ENCODE data around the gene ACSM4. TPM values are rescaled to one million over a fixed set of nuclear protein-coding genes. Genes with fewer than 3 reads are reported as not detected.

The ACSM4 gene
- total RNA-seq, 2 donors from 2014 or later, result not detected

- no peaks in the 10 kb centered on the region for H3K9me3 ChIP-seq
- H3K4me1 ChIP-seq (ENCODE audit: control insufficient read depth in 1 of 2, low read depth in 2 of 2), result no peaks in the 10 kb centered on the region
- no peaks in the 10 kb centered on the region for H3K36me3 ChIP-seq
- H3K27ac ChIP-seq, result no peak overlapping the region
- no peak for DNase-seq (ENCODE audit: low spot score)
- no peak for TF ChIP-seq CTCF (IDR thresholded peaks at IDR 0.05)
- ATAC-seq (ENCODE audit: insufficient number of reproducible peaks, low FRiP score, low read depth), result no peak
- no peaks in the 10 kb centered on the region for H3K27me3 ChIP-seq (replicated peaks; ENCODE audit: insufficient read depth)
- H3K4me3 ChIP-seq, result no peak overlapping the region
Observed at GRCh38 chr12:7293670-7294069, 10.2 kb upstream of the ACSM4 start.

GRCh38 chr12:7295529-7295928 is 8.3 kb upstream of the ACSM4 start:
- Histone ChIP-seq H3K27ac (no peak overlapping the region), H3K36me3 (no peaks in the 10 kb centered on the region), H3K4me3 (no peak overlapping the region), H3K4me1 (ENCODE audit: control insufficient read depth in 1 of 2, low read depth in 2 of 2) (no peaks in the 10 kb centered on the region), H3K27me3 (replicated peaks; ENCODE audit: insufficient read depth) (no peaks in the 10 kb centered on the region), H3K9me3 (no peaks in the 10 kb centered on the region)
- no peak for TF ChIP-seq CTCF (IDR thresholded peaks at IDR 0.05)
- no peak for DNase-seq (ENCODE audit: low spot score)
- no peak for ATAC-seq (ENCODE audit: insufficient number of reproducible peaks, low FRiP score, low read depth)

GRCh38 chr12:7297865-7298264 is 6.0 kb upstream of the ACSM4 start:
- Histone ChIP-seq H3K4me1 (ENCODE audit: control insufficient read depth in 1 of 2, low read depth in 2 of 2) (no peaks in the 10 kb centered on the region), H3K9me3 (no peaks in the 10 kb centered on the region), H3K4me3 (no peak overlapping the region), H3K36me3 (no peaks in the 10 kb centered on the region), H3K27ac (no peak overlapping the region), H3K27me3 (replicated peaks; ENCODE audit: insufficient read depth) (no peaks in the 10 kb centered on the region)
- no peak for ATAC-seq (ENCODE audit: insufficient number of reproducible peaks, low FRiP score, low read depth)
- no peak for TF ChIP-seq CTCF (IDR thresholded peaks at IDR 0.05)
- DNase-seq (ENCODE audit: low spot score), result no peak

- DNase-seq (ENCODE audit: low spot score), result no peak
- no peak for TF ChIP-seq CTCF (IDR thresholded peaks at IDR 0.05)
- Histone ChIP-seq H3K9me3 (no peaks in the 10 kb centered on the region), H3K4me3 (no peak overlapping the region), H3K4me1 (ENCODE audit: control insufficient read depth in 1 of 2, low read depth in 2 of 2) (no peaks in the 10 kb centered on the region), H3K27ac (no peak overlapping the region), H3K36me3 (no peaks in the 10 kb centered on the region), H3K27me3 (replicated peaks; ENCODE audit: insufficient read depth) (no peaks in the 10 kb centered on the region)
- no peak for ATAC-seq (ENCODE audit: insufficient number of reproducible peaks, low FRiP score, low read depth)
Observed at GRCh38 chr12:7302266-7302986, 1.4 kb upstream of the ACSM4 start.

GRCh38 chr12:7303230-7303629 is 642 bp upstream of the ACSM4 start:
- no peak overlapping the region for H3K4me3 ChIP-seq
- no peak for TF ChIP-seq CTCF (IDR thresholded peaks at IDR 0.05)
- ATAC-seq (ENCODE audit: insufficient number of reproducible peaks, low FRiP score, low read depth), result no peak
- H3K27me3 ChIP-seq (replicated peaks; ENCODE audit: insufficient read depth), result no peaks in the 10 kb centered on the region
- H3K4me1 ChIP-seq (ENCODE audit: control insufficient read depth in 1 of 2, low read depth in 2 of 2), result no peaks in the 10 kb centered on the region
- H3K27ac ChIP-seq, result no peak overlapping the region
- no peaks in the 10 kb centered on the region for H3K36me3 ChIP-seq
- DNase-seq (ENCODE audit: low spot score), result no peak
- no peaks in the 10 kb centered on the region for H3K9me3 ChIP-seq

Data from thoracic aorta (tissue), 2 donors.